Suppressor macrophage treated with lipopolysaccharide for 1 hour (primary cell): ENCODE results near the gene HAO2.
A peak's percentile ranks its signal among the peaks of the same experiment; 100 is the strongest.

Experiments
- DNase-seq, 3 donors: peaks; one replicate each; pipeline ENCODE4 v3.0.0-alpha.2; 2020 to 2022

The HAO2 gene

DNA sequence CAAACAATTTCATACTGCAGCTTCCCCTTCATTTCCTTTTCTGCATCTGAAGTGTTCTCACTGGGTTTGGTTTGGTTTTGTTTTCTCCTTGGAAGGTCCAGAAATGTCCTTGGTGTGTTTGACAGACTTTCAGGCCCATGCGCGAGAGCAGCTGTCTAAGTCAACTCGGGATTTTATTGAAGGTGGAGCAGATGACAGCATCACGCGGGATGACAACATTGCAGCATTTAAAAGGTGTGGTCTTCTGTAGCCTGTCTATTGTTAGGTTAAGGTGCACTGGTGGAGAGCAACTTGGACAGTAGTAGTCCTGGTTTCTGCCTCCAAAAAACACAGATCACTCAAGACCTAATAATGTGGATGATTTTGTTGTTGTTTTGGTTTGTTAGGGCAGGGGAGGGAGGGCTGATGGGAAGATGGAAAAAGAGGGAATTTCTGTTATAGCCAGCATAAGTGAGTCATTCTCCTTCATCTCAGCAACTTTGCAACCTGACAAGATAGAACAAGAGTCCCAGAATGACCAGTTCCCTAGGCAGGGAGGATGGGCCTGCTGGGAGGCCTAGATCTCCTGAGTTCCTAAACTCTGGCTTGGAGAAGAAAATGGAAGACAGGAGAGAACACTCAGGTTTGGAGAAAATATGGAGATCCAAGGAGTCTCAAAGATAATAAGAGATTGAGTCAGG is 12.5 kb downstream of the HAO2 start:
- DNase-seq = no peak

DNA sequence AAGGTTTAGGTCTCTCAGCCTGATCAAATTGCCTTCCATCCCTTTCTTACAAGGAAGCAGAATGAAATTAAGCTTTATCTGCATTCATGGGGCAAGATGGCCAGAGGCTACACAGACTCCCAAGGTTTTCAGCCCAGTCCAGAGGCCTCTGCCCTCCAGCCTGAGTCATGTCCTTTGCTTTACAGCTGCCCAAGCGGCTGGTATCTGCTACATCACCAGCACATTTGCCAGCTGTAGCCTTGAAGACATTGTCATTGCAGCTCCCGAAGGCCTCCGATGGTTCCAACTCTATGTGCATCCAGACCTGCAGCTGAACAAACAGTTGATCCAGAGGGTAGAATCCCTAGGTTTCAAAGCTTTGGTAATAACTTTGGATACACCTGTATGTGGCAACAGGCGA is 16.0 kb downstream of the HAO2 start:
- no peak for DNase-seq

DNA sequence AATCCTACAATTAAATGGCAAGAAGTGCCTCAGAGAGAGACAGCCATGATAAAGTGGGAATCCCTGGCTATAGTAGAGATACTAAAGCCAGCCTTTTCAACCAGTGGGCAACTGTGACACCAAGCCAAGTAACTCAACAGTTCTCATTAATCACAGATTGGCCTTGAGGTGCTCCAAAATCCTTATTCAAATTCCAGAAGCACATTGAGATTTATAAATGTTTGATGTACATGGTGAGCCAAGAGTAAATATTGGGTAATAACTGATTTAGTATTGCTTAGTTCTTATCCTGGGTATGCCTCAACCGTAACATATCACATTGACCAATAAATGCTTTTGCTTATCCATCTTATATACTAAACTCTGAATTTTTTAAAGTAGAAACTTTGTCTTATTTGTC is 17.1 kb downstream of the HAO2 start:
- no peak for DNase-seq

DNA sequence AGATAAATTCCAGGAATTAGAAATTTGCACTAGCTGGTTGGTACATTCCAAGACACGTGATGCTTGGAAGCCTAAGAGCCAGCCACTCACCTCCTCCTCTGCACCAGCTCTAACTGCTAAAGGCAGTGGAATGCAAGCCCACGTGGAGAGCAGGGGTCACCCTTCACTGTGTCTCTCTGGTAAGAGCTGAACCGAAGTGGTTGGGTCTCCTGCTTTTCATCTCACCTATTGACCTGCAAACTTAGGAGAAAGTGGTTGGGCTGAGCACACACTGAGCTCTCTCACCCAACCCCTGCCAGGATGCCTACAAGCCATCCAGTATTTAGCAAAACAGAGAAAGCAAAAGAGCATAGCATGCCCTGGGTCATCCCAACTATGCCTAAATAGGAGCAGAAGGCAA is 19.3 kb downstream of the HAO2 start:
- no peak for DNase-seq

DNA sequence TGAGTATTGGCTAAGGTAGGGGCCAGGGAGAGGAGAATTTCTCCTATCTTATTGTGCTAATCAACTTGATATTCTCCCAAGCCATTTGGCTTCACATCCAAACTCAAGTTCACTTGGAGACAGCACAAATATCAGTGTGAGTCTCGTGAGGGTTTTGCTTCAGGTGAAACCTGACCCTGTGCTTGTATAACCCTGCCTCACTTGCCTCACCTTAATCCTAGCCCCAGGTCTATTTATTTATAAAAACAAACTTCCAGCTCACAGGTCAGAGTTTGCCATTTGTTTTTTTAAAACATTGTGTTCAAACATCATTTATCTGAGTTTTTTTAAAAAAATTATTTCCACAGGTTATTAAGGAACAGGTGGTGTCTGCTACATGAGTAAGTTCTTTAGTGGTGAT is 19.9 kb downstream of the HAO2 start:
- DNase-seq = no peak

DNA sequence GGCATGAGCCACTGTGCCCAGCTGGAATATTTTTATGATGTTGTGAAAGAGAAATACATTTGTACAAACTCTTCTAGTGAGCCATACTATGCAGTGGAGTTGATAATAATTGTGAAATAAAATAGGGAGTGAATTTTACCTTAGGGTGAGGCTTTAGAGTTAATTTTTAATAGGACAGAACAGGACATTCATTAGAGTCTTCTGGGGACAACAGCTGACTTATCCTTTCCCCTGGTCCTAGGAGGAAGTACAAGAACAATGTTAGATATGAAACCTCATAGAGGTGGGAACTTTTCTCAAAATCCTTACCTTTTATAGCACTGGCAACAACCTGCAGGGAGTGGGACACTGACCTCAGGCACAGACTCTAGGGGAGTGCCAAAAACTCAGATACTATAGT is 21.9 kb downstream of the HAO2 start:
- DNase-seq = no peak

DNA sequence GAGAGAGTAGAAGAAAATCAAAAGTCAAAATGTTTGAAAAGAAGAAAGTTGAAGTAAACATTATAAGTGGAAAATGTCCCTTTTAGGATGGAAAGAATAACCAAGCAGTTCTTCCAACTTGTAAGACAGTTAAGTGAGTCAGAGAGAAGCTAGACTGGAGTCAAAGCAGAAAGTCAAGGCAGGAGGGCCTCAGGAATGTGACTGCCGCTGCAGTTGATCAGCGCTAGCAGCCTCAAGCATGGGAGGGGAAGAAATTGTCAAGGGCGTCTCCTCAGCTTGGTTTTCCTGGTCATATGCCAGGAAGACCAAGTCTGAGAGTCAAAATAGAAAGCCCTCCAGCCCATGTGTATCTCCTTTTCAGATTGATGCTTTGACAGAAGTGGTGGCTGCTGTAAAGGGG is 23.2 kb downstream of the HAO2 start:
- no peak for DNase-seq

DNA sequence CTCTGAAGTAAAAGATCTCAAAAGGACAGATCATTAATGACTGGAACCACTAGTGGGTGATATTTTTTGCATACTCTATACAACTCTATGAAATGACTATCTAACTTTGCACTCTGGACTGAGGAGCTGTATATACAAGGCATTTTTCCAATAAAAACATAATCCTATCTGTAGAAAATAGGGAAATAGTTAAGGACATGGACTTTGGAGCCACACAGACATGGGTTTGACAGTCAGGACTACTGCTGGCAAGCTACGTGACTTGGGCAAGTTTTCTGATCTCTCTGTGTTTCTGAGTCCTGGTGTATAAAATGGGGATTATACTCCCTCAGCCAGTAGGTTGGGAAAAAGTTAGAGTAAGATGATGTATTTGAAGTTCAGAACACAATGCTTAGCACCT is 25.5 kb downstream of the HAO2 start:
- DNase-seq = no peak

DNA sequence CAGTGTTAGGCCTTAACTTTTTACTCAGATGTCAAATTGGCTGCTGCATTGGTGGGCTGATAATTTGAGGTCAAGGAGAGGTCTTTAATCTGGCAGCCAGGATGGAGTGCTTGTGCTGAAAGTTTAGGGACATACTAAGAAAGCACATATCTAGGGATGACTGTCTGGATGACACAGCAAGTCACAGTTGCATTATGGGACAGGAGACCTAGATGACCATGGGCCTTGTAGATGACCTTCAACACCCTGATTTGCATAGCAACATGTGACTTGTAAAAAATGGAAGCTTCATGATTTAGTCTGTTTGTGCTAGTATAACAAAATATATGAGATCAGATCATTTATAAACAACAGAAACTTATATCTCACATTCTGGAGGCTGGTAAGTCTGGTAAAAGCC is 28.4 kb downstream of the HAO2 start:
- no peak for DNase-seq

DNA sequence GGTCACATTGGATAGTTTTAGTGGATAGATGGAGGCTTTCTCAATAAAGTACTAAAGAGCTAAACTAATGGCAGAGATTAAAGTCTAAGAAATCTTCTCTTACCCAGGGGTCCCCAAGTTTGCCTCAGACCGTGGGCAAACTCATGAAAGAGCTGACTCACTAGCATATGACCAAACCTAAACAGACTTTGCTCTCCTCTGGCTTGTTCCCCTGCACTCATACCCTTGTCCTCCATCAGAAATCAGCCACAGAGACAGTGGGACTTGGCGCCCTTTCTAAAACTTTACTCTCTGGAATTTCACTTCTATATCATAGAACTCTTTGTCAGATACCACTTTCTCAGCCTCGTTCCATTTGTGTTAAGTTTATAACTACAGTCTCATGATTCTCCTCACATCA is 29.4 kb downstream of the HAO2 start:
- DNase-seq = no peak

DNA sequence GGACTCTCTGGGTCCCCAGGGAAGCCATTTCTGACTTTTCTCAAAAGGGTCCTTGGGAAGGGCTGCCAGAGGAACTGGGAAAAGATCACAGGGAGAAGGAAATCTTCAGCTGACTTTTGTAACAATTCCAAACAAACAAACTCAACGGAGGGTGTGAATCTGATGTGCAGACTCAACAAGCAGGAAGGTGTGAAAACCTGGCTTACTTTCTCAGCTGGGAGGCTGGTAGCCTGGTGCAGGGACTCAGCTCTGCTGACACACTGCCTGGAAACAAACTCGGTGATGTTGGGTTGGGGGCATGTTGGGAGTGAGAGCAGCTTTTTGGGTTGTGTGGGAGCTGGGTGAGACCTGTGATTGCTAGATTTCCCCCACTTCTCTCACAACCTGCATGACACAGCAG is 36.2 kb downstream of the HAO2 start:
- DNase-seq = no peak

DNA sequence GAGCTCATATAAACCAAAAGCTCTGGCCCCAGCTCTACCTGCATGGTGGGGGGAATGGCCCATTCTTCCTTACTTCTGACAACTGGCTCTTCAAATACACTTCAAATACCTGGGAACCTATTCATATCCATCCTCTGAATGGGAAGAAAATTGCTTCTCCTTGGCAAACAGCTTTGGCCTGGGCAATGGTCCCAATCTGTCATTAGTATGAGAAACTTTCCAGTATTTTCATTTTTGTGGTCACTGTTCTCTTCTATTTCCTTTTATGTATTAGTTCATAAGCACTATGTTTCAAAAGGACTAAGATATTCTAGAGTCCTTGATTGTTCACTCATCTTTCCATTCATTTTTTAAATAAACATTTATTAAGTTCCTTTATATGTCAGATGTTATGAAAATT is 41.1 kb downstream of the HAO2 start:
- no peak for DNase-seq

DNA sequence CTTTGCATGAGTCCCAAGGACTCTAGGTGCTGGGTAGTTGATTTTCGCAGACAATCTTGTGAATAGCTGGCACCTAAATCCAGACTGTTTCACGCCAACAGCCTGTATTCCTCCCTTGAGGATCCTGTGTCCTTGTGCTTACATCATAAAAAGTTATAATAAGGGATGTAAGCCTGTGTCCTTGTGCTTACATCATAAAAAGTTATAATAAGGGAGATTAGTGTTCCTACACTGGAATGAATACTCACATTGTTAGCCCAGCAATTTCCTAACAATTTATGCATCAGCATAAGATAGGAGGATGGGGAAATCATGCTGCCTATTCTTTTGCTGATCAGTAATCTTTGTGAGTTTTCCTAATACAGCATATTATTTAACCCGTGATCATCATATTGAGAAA is 42.4 kb downstream of the HAO2 start:
- DNase-seq = no peak

DNA sequence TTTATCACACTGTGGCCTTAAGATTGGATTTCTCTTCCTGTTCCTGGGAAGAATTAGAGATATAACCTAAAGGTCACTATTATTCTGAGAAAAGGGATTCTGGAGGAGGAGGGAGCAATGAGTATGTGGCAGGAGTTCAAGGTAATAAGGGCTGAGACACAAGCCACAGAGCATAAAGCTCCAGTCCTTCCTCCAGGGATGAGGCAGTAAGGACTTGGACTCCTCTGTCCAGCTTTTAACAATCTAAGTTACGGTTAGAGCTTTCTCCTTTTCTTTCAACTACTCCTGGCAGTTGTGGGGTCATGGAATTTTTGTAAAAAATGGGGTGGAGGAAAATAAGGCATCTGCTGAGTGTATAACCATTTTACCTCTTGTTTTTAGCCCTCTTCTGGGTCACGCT is 46.4 kb downstream of the HAO2 start, which contains the start of gene HSD3B2:
TSS of gene HSD3B2 (plus strand) at position 201 of the 400 bp plus-strand sequence. CDS start 270 bp downstream, outside the sequence.
- no peak for DNase-seq

DNA sequence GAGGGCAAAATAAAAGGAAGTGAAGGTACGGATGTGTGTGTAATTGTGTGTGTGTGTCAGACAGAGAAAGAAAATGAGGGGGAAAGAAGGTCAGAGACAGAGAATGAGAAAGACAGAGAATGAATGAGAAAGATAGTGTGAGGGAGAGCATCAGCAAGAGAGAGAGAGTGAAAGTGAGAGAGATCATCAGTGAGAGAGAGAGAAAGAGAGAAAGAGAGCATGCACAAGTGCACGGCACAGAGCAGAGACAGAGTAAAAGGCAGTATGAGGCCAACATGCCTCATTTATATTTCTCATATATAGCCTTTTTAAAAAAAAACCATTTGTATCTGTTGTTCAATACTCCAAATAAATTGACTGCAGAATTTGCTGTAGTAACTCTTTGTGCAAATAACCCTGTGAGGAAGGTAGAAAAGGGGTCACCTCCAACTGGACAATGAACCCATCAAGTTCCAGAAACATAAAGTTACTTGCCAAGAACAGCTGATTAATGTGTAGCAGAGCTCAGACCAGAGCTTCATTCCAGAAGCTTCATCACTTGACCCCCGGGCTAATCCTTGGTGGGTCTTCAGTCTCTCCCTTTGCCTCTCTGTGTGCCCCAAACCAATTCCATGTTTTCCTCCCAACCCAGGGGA is 47.5 kb downstream of the HAO2 start:
- DNase-seq = no peak

DNA sequence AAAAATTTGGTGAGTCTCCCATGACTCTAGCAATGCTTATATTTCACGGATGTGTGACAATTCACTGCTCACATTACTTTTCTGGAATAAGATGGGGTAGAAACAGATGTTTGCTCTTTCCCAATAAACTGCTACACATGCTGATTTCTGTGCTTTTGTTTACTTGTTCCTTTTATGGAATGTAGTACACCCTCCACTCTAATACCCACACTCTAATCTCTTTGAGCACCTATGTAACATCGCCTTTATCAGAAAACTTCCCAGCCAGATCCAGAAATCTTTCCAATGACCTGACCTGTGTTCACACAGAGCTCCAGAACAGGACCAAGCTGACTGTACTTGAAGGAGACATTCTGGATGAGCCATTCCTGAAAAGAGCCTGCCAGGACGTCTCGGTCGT is 50.5 kb downstream of the HAO2 start:
- DNase-seq = no peak

DNA sequence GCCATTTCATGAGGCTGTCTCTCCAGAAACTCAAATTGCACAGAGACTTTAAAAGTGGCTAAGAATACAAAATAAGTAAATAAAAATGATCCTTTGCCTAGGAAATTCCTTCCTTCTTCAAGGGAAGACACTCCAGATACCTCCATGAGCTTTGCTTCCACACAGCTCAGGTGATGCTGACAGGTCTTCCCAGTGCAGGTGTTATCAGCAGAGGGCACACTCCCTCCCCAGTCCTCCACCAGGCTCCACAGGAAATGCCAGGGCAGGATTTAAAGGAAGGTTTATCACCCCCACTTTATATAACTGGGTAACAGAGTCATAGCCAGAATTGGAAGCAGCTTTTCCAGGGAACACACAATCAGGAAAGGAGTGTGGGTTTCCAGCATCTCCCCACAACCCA is 52.1 kb downstream of the HAO2 start:
- DNase-seq = no peak

DNA sequence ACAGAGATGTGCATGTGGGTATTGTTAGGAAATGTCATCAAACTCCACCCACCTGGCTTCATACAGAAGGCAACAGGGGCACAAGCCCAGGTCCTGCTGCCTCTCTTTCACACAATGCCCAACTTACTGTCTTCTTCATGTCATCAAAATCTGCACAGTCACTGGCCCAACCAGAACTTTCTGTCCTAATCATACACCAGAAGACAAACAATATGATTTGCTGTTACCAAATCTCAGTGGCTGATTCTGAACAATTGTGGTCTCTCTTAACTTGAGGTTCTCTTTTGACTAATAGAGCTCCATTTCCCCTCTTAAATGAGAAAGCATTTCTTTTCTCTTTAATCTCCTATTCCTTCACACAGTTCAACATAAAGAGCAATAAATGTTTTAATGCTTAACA is 54.0 kb downstream of the HAO2 start:
- no peak for DNase-seq

DNA sequence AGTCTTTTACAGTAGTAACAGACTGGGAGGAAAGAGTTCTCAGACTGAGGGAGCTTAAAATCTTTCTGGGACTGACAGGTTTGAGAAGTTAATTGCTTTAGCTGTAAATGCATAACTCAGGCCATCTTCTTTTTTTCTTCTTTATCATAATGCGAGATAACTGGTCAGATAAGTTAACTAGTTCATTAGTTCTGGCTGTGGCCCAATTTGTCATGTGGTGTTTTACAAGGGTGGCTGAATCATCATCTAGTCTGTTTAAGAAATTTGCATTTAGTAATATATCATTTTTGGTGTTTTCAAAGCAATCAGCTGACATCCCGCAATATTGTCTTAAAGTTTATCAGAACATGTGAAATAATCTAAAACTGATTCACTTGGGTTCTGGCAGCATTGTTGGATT is 60.4 kb downstream of the HAO2 start:
- no peak for DNase-seq

DNA sequence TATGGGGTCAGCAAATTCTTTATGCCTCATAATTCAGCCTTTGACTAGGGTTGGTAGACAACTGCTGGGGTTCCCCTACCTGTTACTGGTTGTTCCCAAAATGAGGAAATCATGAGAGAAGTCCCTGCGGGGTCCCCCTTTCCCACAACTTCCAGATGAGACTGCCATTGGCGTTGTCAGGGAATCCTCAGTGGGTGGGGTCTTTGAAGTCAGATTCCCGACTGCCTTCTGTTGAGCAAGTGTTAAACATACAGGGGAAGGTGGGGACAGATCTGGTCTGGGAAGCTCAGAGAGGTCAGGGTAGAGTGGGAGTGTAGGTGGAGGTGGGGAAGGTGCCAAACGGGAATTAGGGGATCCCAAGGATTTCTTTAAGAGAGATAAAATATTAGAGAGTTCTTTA is 61.1 kb downstream of the HAO2 start:
- DNase-seq = no peak

DNA sequence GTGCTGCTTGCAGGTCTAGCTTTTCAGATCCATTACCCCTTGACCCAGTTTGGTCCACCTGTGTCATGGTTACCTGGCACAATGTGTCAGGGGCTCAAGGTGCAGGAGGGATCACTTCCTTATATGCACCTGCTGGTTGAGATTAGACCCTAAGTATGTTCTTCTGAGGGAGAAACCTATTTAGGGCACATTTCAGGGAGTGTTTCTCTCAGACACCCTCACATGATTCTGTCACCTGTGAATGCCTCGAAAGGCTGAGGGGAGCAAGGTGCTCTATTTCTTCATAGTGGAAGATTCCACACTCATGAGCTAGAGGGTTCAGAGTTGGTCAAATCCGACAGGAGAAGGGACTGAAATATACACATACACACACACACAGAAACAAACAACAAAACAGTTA is 61.9 kb downstream of the HAO2 start:
- DNase-seq = no peak

DNA sequence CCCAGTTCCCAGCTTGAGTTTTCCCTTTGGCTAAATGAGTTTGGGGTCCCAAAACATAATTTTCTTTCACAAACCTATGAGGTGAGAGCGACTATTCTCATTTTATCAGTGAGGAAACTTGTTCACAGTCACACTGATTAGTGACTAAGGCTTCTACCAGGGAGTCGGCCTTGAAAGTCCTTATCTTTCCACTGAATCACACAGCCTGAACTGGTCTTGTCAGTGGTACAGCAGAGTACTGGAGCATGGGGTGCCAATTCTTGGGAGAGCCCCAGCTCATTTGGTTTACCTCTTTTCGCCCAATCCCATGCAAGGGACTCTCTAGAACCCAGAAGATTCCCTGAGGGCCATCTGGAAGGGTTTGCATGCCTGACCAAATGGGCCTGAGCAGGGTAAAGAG is 63.3 kb downstream of the HAO2 start:
- no peak for DNase-seq

DNA sequence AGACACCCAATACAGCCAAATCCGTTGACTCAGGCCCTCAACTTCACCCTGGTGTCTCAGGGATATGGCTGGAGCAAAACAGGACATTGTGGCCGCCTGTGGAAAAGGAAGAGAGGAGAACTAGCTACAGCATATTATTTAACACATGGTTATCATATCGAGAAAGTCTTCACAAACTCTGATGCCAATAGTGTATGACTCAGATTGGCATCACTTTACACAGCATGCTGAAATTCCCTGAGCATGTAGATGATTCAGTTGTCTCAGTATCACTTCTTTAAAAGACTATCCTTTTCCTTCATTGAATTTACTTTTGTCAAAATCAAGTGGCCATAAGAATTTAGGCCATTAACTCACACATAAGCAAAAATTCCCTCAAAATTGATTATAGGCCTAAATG is 66.5 kb downstream of the HAO2 start:
- DNase-seq = peak in 1 of 3 donors; percentile 0

DNA sequence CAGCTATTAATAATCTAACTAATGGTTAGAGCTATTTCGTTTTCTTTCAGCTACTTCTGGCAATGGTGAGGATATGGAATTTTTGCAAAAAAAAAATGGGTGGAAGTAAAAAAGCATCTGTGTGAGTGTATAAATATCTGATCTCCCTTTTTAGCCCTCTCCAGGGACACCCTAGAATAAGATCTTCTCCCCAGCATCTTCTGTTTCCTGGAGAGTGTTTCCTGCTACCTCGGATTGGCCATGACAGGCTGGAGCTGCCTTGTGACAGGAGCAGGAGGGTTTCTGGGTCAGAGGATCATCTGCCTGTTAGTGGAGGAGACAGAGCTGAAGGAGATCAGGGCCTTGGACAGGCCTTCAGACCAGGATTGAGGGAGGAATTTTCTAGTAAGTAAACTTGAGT is 70.2 kb downstream of the HAO2 start:
- no peak for DNase-seq

DNA sequence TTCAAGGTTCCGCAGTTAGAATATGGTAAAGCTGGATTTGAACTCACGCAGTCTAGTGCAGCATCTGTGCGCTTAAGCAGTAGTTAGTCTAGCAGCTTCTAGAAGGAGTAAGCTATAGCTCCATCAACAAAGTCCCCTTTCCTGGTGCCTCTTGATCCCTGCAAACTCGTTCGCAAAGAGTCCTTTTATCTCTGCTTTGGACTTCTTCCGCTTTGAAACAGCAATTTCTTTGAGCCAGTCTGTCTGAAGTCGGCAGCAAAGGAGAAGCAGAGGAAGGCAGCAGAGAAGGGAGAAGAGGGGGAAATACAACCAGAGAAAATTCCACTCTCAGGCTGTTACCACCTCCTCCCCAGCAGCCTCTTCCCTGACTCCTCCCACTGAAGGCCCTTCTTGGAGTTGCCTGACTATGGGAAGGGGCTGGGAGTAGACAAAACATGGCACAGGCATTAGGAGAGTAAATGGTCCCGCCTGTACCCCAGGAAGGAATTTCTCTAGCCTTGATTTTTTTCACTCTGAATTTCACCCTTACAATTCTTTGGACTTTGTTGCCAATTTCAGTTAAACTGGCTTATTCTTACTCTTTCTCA is 72.2 kb downstream of the HAO2 start:
- DNase-seq = no peak
